ENCODE measurements around the gene C15orf39.

C15orf39 gene

GRCh38 chr15:75203017-75203907 lies 1.6 kb downstream of the C15orf39 start:
- peak in 1 of 2 experiments; percentile 14 for DNase-seq (ENCODE audit: low read depth in 1 of 2, low spot score in 1 of 2)
- Histone ChIP-seq H3K4me3 (replicated peaks; ENCODE audit: insufficient read depth, low read length) (peak overlapping the region; percentile 70), H3K27me3 (ENCODE audit: insufficient read depth, poor library complexity, severe bottlenecking) (no peaks in the 10 kb centered on the region), H3K27ac (replicated peaks) (peak overlapping the region; percentile 98)
- TF ChIP-seq, protein P1, sequence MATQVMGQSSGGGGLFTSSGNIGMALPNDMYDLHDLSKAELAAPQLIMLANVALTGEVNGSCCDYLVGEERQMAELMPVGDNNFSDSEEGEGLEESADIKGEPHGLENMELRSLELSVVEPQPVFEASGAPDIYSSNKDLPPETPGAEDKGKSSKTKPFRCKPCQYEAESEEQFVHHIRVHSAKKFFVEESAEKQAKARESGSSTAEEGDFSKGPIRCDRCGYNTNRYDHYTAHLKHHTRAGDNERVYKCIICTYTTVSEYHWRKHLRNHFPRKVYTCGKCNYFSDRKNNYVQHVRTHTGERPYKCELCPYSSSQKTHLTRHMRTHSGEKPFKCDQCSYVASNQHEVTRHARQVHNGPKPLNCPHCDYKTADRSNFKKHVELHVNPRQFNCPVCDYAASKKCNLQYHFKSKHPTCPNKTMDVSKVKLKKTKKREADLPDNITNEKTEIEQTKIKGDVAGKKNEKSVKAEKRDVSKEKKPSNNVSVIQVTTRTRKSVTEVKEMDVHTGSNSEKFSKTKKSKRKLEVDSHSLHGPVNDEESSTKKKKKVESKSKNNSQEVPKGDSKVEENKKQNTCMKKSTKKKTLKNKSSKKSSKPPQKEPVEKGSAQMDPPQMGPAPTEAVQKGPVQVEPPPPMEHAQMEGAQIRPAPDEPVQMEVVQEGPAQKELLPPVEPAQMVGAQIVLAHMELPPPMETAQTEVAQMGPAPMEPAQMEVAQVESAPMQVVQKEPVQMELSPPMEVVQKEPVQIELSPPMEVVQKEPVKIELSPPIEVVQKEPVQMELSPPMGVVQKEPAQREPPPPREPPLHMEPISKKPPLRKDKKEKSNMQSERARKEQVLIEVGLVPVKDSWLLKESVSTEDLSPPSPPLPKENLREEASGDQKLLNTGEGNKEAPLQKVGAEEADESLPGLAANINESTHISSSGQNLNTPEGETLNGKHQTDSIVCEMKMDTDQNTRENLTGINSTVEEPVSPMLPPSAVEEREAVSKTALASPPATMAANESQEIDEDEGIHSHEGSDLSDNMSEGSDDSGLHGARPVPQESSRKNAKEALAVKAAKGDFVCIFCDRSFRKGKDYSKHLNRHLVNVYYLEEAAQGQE (IDR thresholded peaks at IDR 0.05; ENCODE audit: insufficient replicate concordance, low read depth), result no peak
- no peak for TF ChIP-seq CTCF (IDR thresholded peaks at IDR 0.05; ENCODE audit: insufficient read depth, low read length)
- TF ChIP-seq GABPA (IDR thresholded peaks at IDR 0.05; ENCODE audit: low read depth), result no peak

DNA sequence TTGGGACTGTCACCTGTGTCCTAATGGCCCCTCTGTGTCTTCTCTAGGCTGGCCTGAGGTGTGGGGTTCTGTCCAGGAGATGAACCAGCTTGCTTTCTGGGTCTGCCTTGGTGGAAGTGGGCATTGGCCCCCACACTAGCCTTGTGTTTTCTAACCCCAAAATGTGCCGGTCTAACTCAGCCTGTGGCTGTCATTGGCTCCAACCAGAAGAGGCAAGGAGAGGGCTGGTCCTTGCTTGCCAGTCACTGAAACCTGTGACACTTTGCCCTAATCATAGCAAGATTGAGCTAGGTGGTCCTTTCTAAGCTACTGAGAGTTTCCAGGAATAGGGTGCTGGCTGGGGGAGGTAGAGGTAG lies 2.2 kb downstream of the C15orf39 start:
- Histone ChIP-seq H3K27me3 (ENCODE audit: insufficient read depth, poor library complexity, severe bottlenecking) (no peaks in the 10 kb centered on the region), H3K4me3 (replicated peaks; ENCODE audit: insufficient read depth, low read length) (peak overlapping the region; percentile 70), H3K27ac (replicated peaks) (peak overlapping the region; percentile 98)
- TF ChIP-seq GABPA (IDR thresholded peaks at IDR 0.05; ENCODE audit: low read depth) (no peak), CTCF (IDR thresholded peaks at IDR 0.05; ENCODE audit: insufficient read depth, low read length) (no peak), POLR2AphosphoS5 (IDR thresholded peaks at IDR 0.05; ENCODE audit: low read depth) (peak; percentile 17; the same call in 1 of the 2 replicates)
- no peak for DNase-seq (ENCODE audit: low read depth in 1 of 2, low spot score in 1 of 2)

DNA sequence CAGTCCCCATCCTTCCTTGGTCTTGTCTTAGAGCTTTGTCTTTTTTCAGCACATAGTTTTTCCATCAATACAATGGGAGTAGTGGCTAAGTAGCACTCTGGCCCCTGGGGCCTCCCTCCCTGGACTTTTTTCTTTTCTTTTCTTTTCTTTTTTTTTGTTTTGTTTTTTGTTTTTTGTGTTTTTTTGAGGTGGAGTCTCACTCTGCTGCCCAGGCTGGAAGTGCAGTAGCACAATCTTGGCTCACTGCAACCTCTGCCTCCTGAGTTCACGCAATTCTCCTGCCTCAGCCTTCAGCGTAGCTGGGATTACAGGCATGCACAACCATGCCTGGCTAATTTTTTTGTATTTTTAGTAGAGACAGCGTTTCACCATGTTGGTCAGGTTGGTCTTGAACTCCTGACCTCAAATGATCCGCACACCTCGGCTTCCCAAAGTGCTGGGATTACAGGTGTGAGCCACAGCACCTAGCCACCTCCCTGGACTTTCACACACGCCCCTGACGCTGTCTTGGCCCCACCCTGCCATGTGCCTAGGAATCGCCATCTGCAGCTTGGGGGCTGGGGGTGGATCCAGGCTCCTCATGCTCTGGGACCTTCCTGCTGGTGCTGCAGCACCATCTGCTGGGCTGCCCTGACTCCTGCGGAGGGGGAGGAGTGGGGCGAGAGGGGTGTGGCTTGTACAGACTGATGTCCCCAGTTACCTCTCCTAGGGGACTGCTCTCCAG lies 2.8 kb downstream of the C15orf39 start:
- H3K27me3 ChIP-seq (ENCODE audit: insufficient read depth, poor library complexity, severe bottlenecking), result no peaks in the 10 kb centered on the region
- DNase-seq (ENCODE audit: low read depth in 1 of 2, low spot score in 1 of 2), result peak; percentile 82 to 92
- peak overlapping the region; percentile 98 for H3K27ac ChIP-seq (replicated peaks)
- peak overlapping the region; percentile 70 for H3K4me3 ChIP-seq (replicated peaks; ENCODE audit: insufficient read depth, low read length)
- TF ChIP-seq CTCF (IDR thresholded peaks at IDR 0.05; ENCODE audit: insufficient read depth, low read length), result peak; percentile 89
- TF ChIP-seq, protein P1 (IDR thresholded peaks at IDR 0.05; ENCODE audit: insufficient replicate concordance, low read depth), result no peak
- no peak for TF ChIP-seq SPI1 (IDR thresholded peaks at IDR 0.05; ENCODE audit: borderline replicate concordance, low read depth)
- no peak for TF ChIP-seq GABPA (IDR thresholded peaks at IDR 0.05; ENCODE audit: low read depth)
- no peak; the same call in 1 of the 2 replicates for TF ChIP-seq POLR2AphosphoS5 (IDR thresholded peaks at IDR 0.05; ENCODE audit: low read depth)

Data from HL-60 (cell line).